ENCODE results near the gene NRXN3.

NRXN3 gene

DNA sequence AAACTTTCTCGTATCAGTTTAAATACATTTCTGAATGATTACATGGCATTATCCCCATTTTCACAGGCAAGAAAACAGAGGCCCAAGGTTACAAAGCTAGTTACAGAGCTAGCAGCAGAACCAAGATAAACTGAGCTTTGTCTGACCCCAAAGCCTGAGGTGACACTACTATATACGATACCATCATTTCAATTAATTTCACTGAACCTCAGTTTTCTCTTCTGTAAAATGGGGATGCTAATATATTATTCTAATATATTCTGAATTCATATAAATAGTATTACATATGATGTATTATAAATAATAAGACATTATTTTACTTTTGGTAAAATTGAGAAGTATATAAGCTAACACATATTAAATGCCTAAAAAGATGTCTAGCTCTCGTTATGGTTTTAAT is 143.3 kb downstream of the NRXN3 start:
- TF ChIP-seq, protein P1, sequence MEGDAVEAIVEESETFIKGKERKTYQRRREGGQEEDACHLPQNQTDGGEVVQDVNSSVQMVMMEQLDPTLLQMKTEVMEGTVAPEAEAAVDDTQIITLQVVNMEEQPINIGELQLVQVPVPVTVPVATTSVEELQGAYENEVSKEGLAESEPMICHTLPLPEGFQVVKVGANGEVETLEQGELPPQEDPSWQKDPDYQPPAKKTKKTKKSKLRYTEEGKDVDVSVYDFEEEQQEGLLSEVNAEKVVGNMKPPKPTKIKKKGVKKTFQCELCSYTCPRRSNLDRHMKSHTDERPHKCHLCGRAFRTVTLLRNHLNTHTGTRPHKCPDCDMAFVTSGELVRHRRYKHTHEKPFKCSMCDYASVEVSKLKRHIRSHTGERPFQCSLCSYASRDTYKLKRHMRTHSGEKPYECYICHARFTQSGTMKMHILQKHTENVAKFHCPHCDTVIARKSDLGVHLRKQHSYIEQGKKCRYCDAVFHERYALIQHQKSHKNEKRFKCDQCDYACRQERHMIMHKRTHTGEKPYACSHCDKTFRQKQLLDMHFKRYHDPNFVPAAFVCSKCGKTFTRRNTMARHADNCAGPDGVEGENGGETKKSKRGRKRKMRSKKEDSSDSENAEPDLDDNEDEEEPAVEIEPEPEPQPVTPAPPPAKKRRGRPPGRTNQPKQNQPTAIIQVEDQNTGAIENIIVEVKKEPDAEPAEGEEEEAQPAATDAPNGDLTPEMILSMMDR (conservative IDR thresholded peaks at IDR 0.05; ENCODE audit: low read depth, low read length): no peak
- no peak overlapping the region for H3K4me3 ChIP-seq (ENCODE audit: low read length)
- no peak for DNase-seq (ENCODE audit: low read depth)

DNA sequence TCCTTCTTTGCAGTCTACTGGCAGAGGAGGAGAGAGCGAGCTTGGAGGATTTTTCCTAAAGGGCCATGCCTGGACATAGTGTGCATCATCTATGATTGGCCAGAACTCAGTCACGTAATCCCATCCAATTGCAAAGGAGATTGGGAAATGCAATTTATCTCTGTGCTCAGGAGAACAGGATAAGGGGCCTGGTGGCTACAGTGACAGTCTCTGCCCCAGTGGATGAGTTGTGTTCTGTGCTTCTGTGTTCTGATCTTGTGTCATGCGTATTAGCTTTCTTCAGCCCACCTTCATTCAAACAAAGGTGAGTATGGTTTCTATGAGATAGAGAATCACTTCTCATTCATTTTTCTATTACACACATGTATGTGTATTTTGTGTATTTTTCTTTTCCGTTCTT is 144.3 kb downstream of the NRXN3 start:
- DNase-seq (ENCODE audit: low read depth): no peak
- TF ChIP-seq, protein P1 (conservative IDR thresholded peaks at IDR 0.05; ENCODE audit: low read depth, low read length): no peak
- no peak overlapping the region for H3K4me3 ChIP-seq (ENCODE audit: low read length)

DNA sequence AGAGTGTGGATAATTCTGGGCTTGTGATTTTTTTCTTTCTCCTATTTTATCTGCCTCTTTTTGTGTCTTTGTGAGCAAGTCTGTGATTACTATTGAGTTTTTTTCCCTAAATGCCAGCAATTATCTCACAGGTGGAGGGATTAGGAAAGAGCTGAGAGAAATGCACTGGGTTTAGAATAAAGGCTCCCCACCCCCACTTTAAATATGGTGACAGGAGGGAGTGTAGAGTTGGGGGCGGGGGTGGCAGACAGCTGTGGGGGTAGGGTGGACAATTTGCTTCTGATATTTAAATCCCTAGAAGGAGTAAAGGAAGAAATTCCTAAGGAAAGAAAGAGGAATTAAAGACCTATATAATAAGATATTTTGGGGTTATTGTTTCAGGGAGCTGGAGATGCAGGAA is 145.9 kb downstream of the NRXN3 start:
- no peak for DNase-seq (ENCODE audit: low read depth)
- H3K4me3 ChIP-seq (ENCODE audit: low read length): no peak overlapping the region
- TF ChIP-seq, protein P1 (conservative IDR thresholded peaks at IDR 0.05; ENCODE audit: low read depth, low read length): no peak

DNA sequence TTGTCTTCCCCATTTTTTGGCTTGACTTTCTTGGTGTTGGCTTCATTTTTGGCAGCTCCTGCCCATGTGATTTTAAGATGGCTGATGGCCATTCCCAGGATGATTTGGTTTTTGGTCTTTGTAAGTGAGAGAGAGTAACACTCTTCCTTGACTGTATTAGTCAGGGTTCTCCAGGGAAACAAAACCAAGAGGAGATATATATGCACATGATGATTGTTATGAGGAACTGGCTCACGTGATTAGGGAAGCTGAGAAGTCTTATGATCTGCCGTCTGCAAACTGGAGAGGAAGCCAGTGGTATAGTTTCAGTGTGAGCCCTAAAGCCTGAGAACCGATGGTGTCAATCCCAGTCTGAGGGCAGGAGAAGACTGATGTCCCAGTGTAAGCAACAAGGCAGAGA is 146.6 kb downstream of the NRXN3 start:
- no peak for DNase-seq (ENCODE audit: low read depth)
- TF ChIP-seq, protein P1 (conservative IDR thresholded peaks at IDR 0.05; ENCODE audit: low read depth, low read length): no peak
- H3K4me3 ChIP-seq (ENCODE audit: low read length): no peak overlapping the region

DNA sequence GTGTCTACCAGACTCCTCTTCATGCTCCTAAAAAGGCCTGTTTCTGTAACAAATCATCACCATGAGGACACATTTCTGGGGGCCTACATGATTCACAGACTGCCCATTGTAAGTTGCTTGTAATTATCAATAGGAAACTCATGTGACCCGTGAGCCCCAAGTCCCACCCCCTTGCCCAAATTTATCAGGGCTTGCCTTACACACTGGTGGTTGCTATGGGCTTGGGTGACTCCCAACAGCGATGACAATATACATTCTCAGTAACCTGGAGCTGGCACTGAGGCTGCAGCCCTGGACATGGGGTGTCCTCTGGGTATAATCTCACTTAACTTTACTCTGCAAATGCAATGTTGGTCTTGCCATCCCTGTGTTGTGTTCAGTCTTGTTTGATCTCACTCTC is 149.2 kb downstream of the NRXN3 start:
- TF ChIP-seq, protein P1 (conservative IDR thresholded peaks at IDR 0.05; ENCODE audit: low read depth, low read length): no peak
- no peak for DNase-seq (ENCODE audit: low read depth)
- H3K4me3 ChIP-seq (ENCODE audit: low read length): no peak overlapping the region

DNA sequence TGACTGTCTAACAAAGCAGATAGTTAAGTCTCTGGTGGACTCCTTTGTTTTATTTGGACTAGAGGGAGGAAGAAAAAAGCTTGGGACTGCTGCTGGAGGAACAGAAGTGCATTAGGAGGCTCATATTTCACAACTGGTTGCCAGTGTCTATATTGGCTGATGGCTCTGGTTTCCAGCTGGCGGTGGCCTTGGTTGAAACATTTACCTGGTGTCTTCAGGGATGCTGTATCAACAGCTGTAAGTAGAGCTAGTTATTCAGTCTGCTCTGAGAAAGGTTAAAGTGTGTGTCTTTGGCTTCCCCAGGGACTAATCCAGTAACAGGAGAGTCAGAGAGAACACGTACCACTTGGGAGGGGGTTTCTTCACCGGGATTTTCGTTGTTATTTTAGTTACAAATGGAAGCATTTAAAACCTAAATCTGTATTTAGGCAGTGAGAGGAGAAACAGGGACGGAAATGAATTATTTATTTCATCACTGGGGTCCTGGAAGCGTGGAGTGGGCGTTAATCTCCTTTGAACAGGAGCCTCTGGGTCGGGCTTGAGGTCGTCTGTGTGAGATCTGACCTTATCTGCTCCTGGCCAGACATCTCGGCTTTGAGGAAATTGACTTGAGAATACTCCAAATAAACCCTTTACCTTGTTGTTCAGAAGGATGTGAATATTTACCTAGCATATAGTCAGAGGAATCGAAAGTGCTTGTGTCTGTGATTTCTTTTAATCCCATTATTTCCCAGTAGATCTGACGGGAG is 149.9 kb downstream of the NRXN3 start:
- TF ChIP-seq, protein P1 (conservative IDR thresholded peaks at IDR 0.05; ENCODE audit: low read depth, low read length): no peak
- no peak overlapping the region for H3K4me3 ChIP-seq (ENCODE audit: low read length)
- DNase-seq (ENCODE audit: low read depth): no peak

DNA sequence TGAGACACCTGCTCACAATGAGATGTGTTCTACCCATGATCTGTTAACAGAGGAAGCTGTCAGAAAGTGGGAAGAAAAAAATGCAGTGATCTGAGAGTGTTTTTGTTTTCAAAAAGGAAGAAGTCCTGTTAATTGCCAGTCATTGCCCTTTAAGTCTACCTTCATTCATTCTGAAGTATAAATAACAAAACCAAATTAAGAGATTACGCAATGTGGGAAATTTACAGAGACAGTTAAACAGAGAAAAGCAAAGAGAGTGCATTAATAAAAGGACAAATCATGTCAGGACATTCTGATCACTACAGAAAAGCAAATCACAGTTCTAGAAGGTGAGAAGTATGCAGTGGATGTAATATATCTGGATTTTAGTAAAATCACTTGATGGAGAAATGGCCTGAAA is 154.2 kb downstream of the NRXN3 start:
- H3K4me3 ChIP-seq (ENCODE audit: low read length): no peak overlapping the region
- DNase-seq (ENCODE audit: low read depth): no peak
- TF ChIP-seq, protein P1 (conservative IDR thresholded peaks at IDR 0.05; ENCODE audit: low read depth, low read length): no peak
